ENCODE data around the gene CHST10. TPM values are rescaled to one million over a fixed set of nuclear protein-coding genes. Genes with fewer than 3 reads are reported as not detected.

The CHST10 gene
- total RNA-seq, 4 donors from 2014 or later = 1.1 to 7.8 (median 4.0) TPM

- intact Hi-C loops (cut with DNase I; ENCODE audit: low total_unique reads) (no loop called here), in situ Hi-C loops (cut with MboI; ENCODE audit: low pct_ligation_motif_present in 1 of 4, low pct_unique_long_range_greater_than_20kb in 1 of 4, low sequenced_read_pairs in 3 of 4) (no loop called here)
- TF ChIP-seq POLR2AphosphoS5 (IDR thresholded peaks at IDR 0.05) (no peak), EP300 (IDR thresholded peaks at IDR 0.05; ENCODE audit: low read depth) (no peak), CTCF (IDR thresholded peaks at IDR 0.05) (no peak)
- no peak overlapping the region for H3K27ac ChIP-seq
- no peak for DNase-seq
- H3K36me3 ChIP-seq = no peaks in the 10 kb centered on the region
- no peaks in the 10 kb centered on the region for H3K9me3 ChIP-seq
- no peaks in the 10 kb centered on the region for H3K4me1 ChIP-seq
- 93 to 100% methylated on average over 5 to 9 of the region's 9 CpGs for WGBS, 2 donors (ENCODE audit: low coverage in 1 of 2)
- H3K4me3 ChIP-seq = no peak overlapping the region
- no peaks in the 10 kb centered on the region for H3K27me3 ChIP-seq
These were observed 17.8 kb downstream of the CHST10 start for GRCh38 chr2:100399714-100400113.

- Histone ChIP-seq H3K27ac (no peak overlapping the region), H3K36me3 (no peaks in the 10 kb centered on the region), H3K4me3 (no peak overlapping the region), H3K4me1 (no peaks in the 10 kb centered on the region), H3K27me3 (no peaks in the 10 kb centered on the region), H3K9me3 (no peaks in the 10 kb centered on the region)
- in situ Hi-C loops (cut with MboI; ENCODE audit: low pct_ligation_motif_present in 1 of 4, low pct_unique_long_range_greater_than_20kb in 1 of 4, low sequenced_read_pairs in 3 of 4) (no loop called here), intact Hi-C loops (cut with DNase I; ENCODE audit: low total_unique reads) (no loop called here)
- 90% methylated on average over 9 of the region's 9 CpGs; no CpG with 5 or more reads in 1 of the 2 donors for WGBS, 2 donors (ENCODE audit: low coverage in 1 of 2)
- TF ChIP-seq POLR2AphosphoS5 (IDR thresholded peaks at IDR 0.05) = no peak
- no peak for TF ChIP-seq CTCF (IDR thresholded peaks at IDR 0.05)
- no peak for TF ChIP-seq POLR2A (IDR thresholded peaks at IDR 0.05)
- TF ChIP-seq EP300 (IDR thresholded peaks at IDR 0.05; ENCODE audit: low read depth) = no peak
- no peak for DNase-seq
These were observed 19.5 kb downstream of the CHST10 start for GRCh38 chr2:100397976-100398375.

- no peaks in the 10 kb centered on the region for H3K4me1 ChIP-seq
- no peak overlapping the region for H3K4me3 ChIP-seq
- H3K27me3 ChIP-seq = no peaks in the 10 kb centered on the region
- WGBS, 2 donors (ENCODE audit: low coverage in 1 of 2) = 65 to 86% methylated on average over 3 to 12 of the region's 12 CpGs
- TF ChIP-seq POLR2A (IDR thresholded peaks at IDR 0.05) (no peak), POLR2AphosphoS5 (IDR thresholded peaks at IDR 0.05) (no peak), CTCF (IDR thresholded peaks at IDR 0.05) (no peak), EP300 (IDR thresholded peaks at IDR 0.05; ENCODE audit: low read depth) (no peak)
- no peaks in the 10 kb centered on the region for H3K9me3 ChIP-seq
- in situ Hi-C loops (cut with MboI; ENCODE audit: low pct_ligation_motif_present in 1 of 4, low pct_unique_long_range_greater_than_20kb in 1 of 4, low sequenced_read_pairs in 3 of 4) (no loop called here), intact Hi-C loops (cut with DNase I; ENCODE audit: low total_unique reads) (no loop called here)
- H3K27ac ChIP-seq = no peak overlapping the region
- no peaks in the 10 kb centered on the region for H3K36me3 ChIP-seq
- no peak for DNase-seq
These were observed 20.2 kb downstream of the CHST10 start for GRCh38 chr2:100397118-100397860.

- no peaks in the 10 kb centered on the region for H3K27me3 ChIP-seq
- H3K9me3 ChIP-seq = no peaks in the 10 kb centered on the region
- no peak overlapping the region for H3K27ac ChIP-seq
- 50 to 94% methylated on average over 1 to 5 of the region's 5 CpGs for WGBS, 2 donors (ENCODE audit: low coverage in 1 of 2)
- no peak for DNase-seq
- no peaks in the 10 kb centered on the region for H3K4me1 ChIP-seq
- no peak overlapping the region for H3K4me3 ChIP-seq
- in situ Hi-C loops (cut with MboI; ENCODE audit: low pct_ligation_motif_present in 1 of 4, low pct_unique_long_range_greater_than_20kb in 1 of 4, low sequenced_read_pairs in 3 of 4) = no loop called here
- intact Hi-C loops (cut with DNase I; ENCODE audit: low total_unique reads) = no loop called here
- TF ChIP-seq POLR2AphosphoS5 (IDR thresholded peaks at IDR 0.05) = no peak
- TF ChIP-seq CTCF (IDR thresholded peaks at IDR 0.05) = no peak
- no peak for TF ChIP-seq POLR2A (IDR thresholded peaks at IDR 0.05)
- no peak for TF ChIP-seq EP300 (IDR thresholded peaks at IDR 0.05; ENCODE audit: low read depth)
- no peaks in the 10 kb centered on the region for H3K36me3 ChIP-seq
These were observed 21.0 kb downstream of the CHST10 start for GRCh38 chr2:100396483-100396882.

Measured in transverse colon (tissue), 4 donors.